Activated effector memory CD4-positive, alpha-beta T cell treated with Interleukin-2 at 50 U/mL for 16 hours (primary cell): ENCODE data around the gene CDK5RAP3.
"Not testable (repeated sequence)": the region's sequence is repeated elsewhere in the genome, so short reads cannot be mapped to it uniquely, and the experiment has no call there.

Experiments used
- DNase-seq: peaks from one replicate; pipeline ENCODE4 v3.0.0-alpha.2; 2020

The CDK5RAP3 gene

GRCh38 chr17:47978324-47978723, 7.4 kb downstream of the CDK5RAP3 start:
- peak; percentile 15 for DNase-seq

- DNase-seq: no peak
Observed at GRCh38 chr17:47980541-47980940, 9.6 kb downstream of the CDK5RAP3 start.

GRCh38 chr17:47981462-47981861, 10.5 kb downstream of the CDK5RAP3 start:
- DNase-seq: no peak

GRCh38 chr17:47982091-47982617, 11.2 kb downstream of the CDK5RAP3 start:
- no peak for DNase-seq

- no peak for DNase-seq
Observed at GRCh38 chr17:47982645-47983390, 11.9 kb downstream of the CDK5RAP3 start.

GRCh38 chr17:47983492-47984223, 12.7 kb downstream of the CDK5RAP3 start:
- DNase-seq: no peak

- DNase-seq: no peak
Observed at GRCh38 chr17:47986520-47986919, 15.6 kb downstream of the CDK5RAP3 start.

- no peak for DNase-seq
Observed at GRCh38 chr17:47987240-47987835, 16.4 kb downstream of the CDK5RAP3 start.

GRCh38 chr17:47988445-47988844, 17.5 kb downstream of the CDK5RAP3 start:
- DNase-seq: not testable (repeated sequence)

- no peak for DNase-seq
Observed at GRCh38 chr17:47989159-47989558, 18.2 kb downstream of the CDK5RAP3 start.

GRCh38 chr17:47989700-47990099, 18.8 kb downstream of the CDK5RAP3 start:
- DNase-seq: no peak

- no peak for DNase-seq
Observed at GRCh38 chr17:47990962-47991731, 20.2 kb downstream of the CDK5RAP3 start.

- no peak for DNase-seq
Observed at GRCh38 chr17:47992216-47992615, 21.3 kb downstream of the CDK5RAP3 start.

GRCh38 chr17:47993031-47993564, 22.2 kb downstream of the CDK5RAP3 start:
- no peak for DNase-seq

- no peak for DNase-seq
Observed at GRCh38 chr17:47993964-47994363, 23.1 kb downstream of the CDK5RAP3 start.

GRCh38 chr17:47994724-47995123, 23.8 kb downstream of the CDK5RAP3 start:
- no peak for DNase-seq

GRCh38 chr17:47995241-47995935, 24.5 kb downstream of the CDK5RAP3 start:
- DNase-seq: no peak

- DNase-seq: no peak
Observed at GRCh38 chr17:47996201-47996600, 25.3 kb downstream of the CDK5RAP3 start.

- DNase-seq: no peak
Observed at GRCh38 chr17:47997586-47997985, 26.7 kb downstream of the CDK5RAP3 start.

- no peak for DNase-seq
Observed at GRCh38 chr17:47998044-47998443, 27.1 kb downstream of the CDK5RAP3 start.

- no peak for DNase-seq
Observed at GRCh38 chr17:47999582-47999981, 28.7 kb downstream of the CDK5RAP3 start.

GRCh38 chr17:48001197-48001596, 30.3 kb downstream of the CDK5RAP3 start:
- DNase-seq: no peak
